Fibroblast of lung (primary cell): ENCODE measurements around the gene PRRC2B. TPM values are rescaled to one million over a fixed set of nuclear protein-coding genes. Genes with fewer than 3 reads are reported as not detected.
A peak's percentile ranks its signal among the peaks of the same experiment; 100 is the strongest.

Experiments used
- DNase-seq, 2 donors: peaks; one replicate each; pipeline versions ENCODE4 v3.0.0 to v3.0.0-alpha.2; 2010; ENCODE audit warnings: low read depth in 2 of 2
- H2AFZ ChIP-seq: 2 replicates; pipeline ENCODE4 v1.5.1; 2012; ENCODE audit warnings: low read length, control low read depth, inconsistent platforms
- H3K27ac ChIP-seq: 2 replicates; pipeline ENCODE4 v1.5.1; 2011; ENCODE audit warnings: low read length, control low read depth; ENCODE audit not compliant: insufficient read depth
- H3K27me3 ChIP-seq: 2 replicates; pipeline ENCODE4 v1.5.1; 2011; ENCODE audit warnings: mild to moderate bottlenecking, low read length; ENCODE audit not compliant: control insufficient read depth, insufficient read depth
- H3K36me3 ChIP-seq: 2 replicates; pipeline ENCODE4 v1.5.1; 2011; ENCODE audit warnings: low read length; ENCODE audit not compliant: control insufficient read depth, insufficient read depth
- H3K4me1 ChIP-seq: 2 replicates; pipeline ENCODE4 v1.5.1; 2011; ENCODE audit warnings: low read length; ENCODE audit not compliant: control insufficient read depth, insufficient read depth; ENCODE audit errors: extremely low read depth
- H3K4me2 ChIP-seq: 2 replicates; pipeline ENCODE4 v1.5.1; 2011; ENCODE audit warnings: low read length, control low read depth; ENCODE audit not compliant: insufficient read depth; ENCODE audit errors: extremely low read depth
- H3K4me3 ChIP-seq, 4 experiments: fragments of 200-600 bp in 1 of 4; sonication (generic) in 1 of 4; replicated peaks in 1 of 4; 2 replicates each; pipeline ENCODE4 v1.5.1; 2011 to 2016; ENCODE audit warnings: low read length in 4 of 4, low read depth in 3 of 4, mild to moderate bottlenecking in 3 of 4, control low read depth in 2 of 4, inconsistent platforms in 1 of 4, mixed read lengths in 1 of 4; ENCODE audit not compliant: insufficient read depth in 1 of 4; ENCODE audit errors: control extremely low read depth in 1 of 4
- H3K79me2 ChIP-seq: 2 replicates; pipeline ENCODE4 v1.5.1; 2012; ENCODE audit warnings: mild to moderate bottlenecking, low read length, inconsistent platforms; ENCODE audit not compliant: control insufficient read depth, insufficient read depth
- H3K9ac ChIP-seq: 2 replicates; pipeline ENCODE4 v1.5.1; 2011; ENCODE audit warnings: mild to moderate bottlenecking, low read length, control low read depth; ENCODE audit not compliant: insufficient read depth
- H3K9me3 ChIP-seq: 2 replicates; pipeline ENCODE4 v1.5.1; 2012; ENCODE audit warnings: low read depth, low read length; ENCODE audit not compliant: control insufficient read depth, insufficient read depth
- H4K20me1 ChIP-seq: 2 replicates; pipeline ENCODE4 v1.5.1; 2011; ENCODE audit warnings: low read length; ENCODE audit not compliant: control insufficient read depth, insufficient read depth; ENCODE audit errors: extremely low read depth
- EZH2 ChIP-seq: IDR thresholded peaks from 2 replicates; pipeline ENCODE4 v1.5.1; 2012; ENCODE audit warnings: low read length, control low read depth, mild to moderate bottlenecking; ENCODE audit errors: missing control alignments
- polyA plus RNA-seq, 2 donors: library from polyadenylated mRNA; depleted of rRNA in 1 of 2; stranded (reverse) in 1 of 2; unstranded in 1 of 2; fragments of >200 nt; gene quantifications; 2 replicates each; pipeline ENCODE4 v1.2.1, GENCODE V29; 2011 to 2012; ENCODE audit warnings: missing spikeins in 1 of 2
- total RNA-seq: library from RNA; depleted of rRNA; stranded (reverse); fragments of >200 nt; gene quantifications from 2 replicates; pipeline ENCODE4 v1.2.1, GENCODE V29; 2014
- TF ChIP-seq, protein P1 (sequence below), 2 donors: IDR thresholded peaks in 1 of 2; conservative IDR thresholded peaks in 1 of 2; 1 replicate in 1 of 2; 2 replicates in 1 of 2; pipeline ENCODE4 v1.5.1; 2011 to 2012; ENCODE audit warnings: low read length in 2 of 2, control low read depth in 1 of 2, inconsistent platforms in 1 of 2, low read depth in 1 of 2, mild to moderate bottlenecking in 1 of 2

Gene PRRC2B
- total and polyA plus RNA-seq, 2 donors (not counting 1 experiment from before 2014, with no cell fraction given): 29.9 to 66.4 TPM

DNA sequence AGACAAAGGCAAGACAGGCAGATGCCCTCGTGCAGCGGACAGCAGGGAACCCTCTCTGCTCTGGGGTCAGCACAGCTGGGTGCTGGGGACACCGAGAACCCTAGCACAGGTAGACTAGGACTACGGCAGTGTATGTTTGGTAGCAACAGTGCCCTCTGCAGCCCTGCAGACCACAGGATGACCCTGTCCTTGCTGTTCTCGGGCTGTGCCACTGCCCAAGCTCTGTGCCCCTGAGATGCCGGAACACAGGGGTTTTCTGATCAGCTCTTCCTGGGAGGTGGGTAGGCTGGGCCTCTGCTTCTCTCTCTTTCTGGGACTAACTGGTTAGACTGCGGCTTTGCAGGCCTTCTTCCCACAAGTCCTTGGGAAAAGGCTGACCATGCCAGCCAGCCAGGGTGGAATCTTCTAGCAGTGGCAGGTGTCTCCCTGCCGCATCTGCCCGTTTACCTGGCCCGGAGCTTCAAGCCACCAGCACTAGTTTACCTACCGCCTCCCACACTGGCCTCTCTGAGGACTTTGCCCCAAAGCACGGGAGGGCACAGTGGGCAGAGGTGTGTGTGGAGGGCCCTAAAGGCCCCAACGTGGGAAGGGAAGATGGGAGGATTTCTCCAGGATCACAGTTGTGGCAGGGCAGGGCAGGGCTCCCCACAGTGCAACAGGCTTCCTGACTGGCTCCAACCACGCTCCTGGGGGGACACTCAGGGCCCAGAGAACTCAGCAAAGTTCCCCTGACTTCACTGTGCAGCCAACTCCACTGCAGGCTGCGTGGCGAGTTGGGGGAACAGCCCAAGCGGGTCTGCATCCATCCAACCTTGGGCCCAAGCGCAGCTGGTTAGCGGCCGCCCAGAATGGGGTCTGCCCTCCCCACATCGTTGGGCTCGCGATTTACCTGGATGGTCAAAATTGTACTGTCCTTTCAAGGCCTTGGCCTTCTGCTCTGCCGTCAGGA is 136.0 kb downstream of the PRRC2B start:
- Histone ChIP-seq H3K27me3 (no peaks in the 10 kb centered on the region), H3K4me2 (peak overlapping the region; percentile 95), H3K4me3 (peak overlapping the region; percentile 66 to 80 (median 76)), H2AFZ (peak overlapping the region; percentile 51), H3K9me3 (no peaks in the 10 kb centered on the region), H3K27ac (peak overlapping the region; percentile 59), H4K20me1 (no peaks in the 10 kb centered on the region), H3K4me1 (peaks cover 2% of the 10 kb centered on the region), H3K79me2 (peaks cover 12% of the 10 kb centered on the region), H3K36me3 (peaks cover 18% of the 10 kb centered on the region), H3K9ac (peak overlapping the region; percentile 80)
- TF ChIP-seq EZH2: no peak
- TF ChIP-seq, protein P1, sequence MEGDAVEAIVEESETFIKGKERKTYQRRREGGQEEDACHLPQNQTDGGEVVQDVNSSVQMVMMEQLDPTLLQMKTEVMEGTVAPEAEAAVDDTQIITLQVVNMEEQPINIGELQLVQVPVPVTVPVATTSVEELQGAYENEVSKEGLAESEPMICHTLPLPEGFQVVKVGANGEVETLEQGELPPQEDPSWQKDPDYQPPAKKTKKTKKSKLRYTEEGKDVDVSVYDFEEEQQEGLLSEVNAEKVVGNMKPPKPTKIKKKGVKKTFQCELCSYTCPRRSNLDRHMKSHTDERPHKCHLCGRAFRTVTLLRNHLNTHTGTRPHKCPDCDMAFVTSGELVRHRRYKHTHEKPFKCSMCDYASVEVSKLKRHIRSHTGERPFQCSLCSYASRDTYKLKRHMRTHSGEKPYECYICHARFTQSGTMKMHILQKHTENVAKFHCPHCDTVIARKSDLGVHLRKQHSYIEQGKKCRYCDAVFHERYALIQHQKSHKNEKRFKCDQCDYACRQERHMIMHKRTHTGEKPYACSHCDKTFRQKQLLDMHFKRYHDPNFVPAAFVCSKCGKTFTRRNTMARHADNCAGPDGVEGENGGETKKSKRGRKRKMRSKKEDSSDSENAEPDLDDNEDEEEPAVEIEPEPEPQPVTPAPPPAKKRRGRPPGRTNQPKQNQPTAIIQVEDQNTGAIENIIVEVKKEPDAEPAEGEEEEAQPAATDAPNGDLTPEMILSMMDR (conservative IDR thresholded peaks at IDR 0.05 in 1 of 2, IDR thresholded peaks at IDR 0.05 in 1 of 2; ENCODE audit: low read depth in 1 of 2, low read length in 2 of 2): no peak
- no peak for DNase-seq

DNA sequence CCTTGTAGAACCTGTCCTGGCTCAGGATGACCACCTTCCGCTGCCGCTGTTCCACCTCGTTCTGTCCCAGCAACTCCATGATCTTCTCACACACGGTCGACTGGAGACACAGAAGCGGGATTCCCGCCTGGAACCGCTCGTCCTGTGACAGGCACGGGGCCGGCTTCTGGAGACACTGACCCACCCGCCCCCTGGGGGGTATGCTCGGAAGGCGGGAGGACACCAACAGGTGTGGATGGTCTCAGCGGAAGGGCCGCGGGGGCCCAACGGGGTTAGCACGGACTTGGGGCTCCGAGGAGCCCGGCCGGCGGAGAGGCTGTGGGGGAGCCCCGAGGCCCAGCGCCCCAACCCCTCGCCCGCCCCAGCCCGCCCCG is 136.6 kb downstream of the PRRC2B start:
- Histone ChIP-seq H3K9me3 (no peaks in the 10 kb centered on the region), H4K20me1 (no peaks in the 10 kb centered on the region), H3K4me1 (peaks cover 2% of the 10 kb centered on the region), H3K27ac (peak overlapping the region; percentile 59), H3K9ac (peak overlapping the region; percentile 80), H3K79me2 (peaks cover 12% of the 10 kb centered on the region), H2AFZ (peak overlapping the region; percentile 51), H3K4me2 (peak overlapping the region; percentile 95), H3K27me3 (no peaks in the 10 kb centered on the region), H3K4me3 (peak overlapping the region; percentile 66 to 80 (median 76)), H3K36me3 (peaks cover 15% of the 10 kb centered on the region)
- TF ChIP-seq EZH2: no peak
- TF ChIP-seq, protein P1 (conservative IDR thresholded peaks at IDR 0.05 in 1 of 2, IDR thresholded peaks at IDR 0.05 in 1 of 2; ENCODE audit: low read depth in 1 of 2, low read length in 2 of 2): no peak
- peak in 1 of 2 donors; percentile 18 for DNase-seq

DNA sequence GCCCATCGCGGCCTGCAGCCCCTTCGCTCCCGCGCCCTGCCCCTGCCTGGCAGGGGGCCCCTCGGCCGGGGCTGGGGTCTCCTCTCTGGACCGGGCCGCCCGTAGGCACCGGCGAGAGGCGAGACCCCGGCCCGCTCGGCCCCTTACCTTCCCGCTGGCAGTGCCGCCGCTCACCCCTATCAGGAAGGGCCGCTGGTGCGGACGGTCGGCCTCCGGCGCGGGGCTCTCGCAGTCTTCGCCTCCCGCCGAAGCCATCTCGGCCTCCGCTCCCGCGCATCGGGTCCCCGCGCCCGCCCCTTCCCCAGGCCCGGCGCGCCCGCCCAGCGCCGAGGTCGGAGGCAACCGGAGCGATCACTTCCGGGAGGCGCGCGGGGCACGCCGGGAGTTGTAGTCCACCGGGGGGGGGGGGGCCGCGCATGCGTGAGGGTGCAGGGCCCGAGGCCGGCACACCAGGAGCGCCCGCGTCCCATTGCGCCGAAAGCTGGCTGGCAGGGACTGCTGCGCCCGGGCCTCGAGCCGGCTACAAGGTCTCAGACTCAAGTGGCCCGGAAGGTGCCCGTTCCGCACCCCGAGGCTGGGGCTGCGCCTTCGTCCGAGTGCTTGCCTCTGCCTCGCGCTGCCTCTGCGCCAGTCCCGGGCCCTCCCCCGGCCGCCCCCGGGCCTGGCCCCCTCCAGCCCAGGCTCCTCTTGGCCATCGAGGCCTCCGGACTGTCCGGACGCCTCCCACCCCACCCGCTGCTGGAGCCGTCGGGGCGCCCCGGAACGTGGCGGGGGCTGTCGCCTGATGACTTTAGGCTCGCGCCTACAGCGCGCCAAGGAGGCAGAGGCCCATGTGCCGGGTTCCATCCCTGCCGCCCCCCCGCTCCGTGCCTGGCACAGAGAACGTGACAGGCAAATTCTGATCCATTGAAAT is 137.3 kb downstream of the PRRC2B start, which contains the start of gene UCK1:
Gene UCK1, minus strand, starts transcription at position 344 of the 913 bp plus-strand sequence. Its CDS starts 89 bp downstream, at position 255.
- Histone ChIP-seq H3K27ac (peak within 1 kb of the TSS; percentile 59), H3K79me2 (peaks cover 12% of the 10 kb centered on the region), H4K20me1 (no peaks in the 10 kb centered on the region), H3K9ac (peak within 1 kb of the TSS; percentile 80), H3K36me3 (peaks cover 15% of the 10 kb centered on the region), H3K27me3 (no peaks in the 10 kb centered on the region), H3K4me3 (peak within 1 kb of the TSS; percentile 66 to 80 (median 76)), H3K4me1 (peaks cover 2% of the 10 kb centered on the region), H2AFZ (peak within 1 kb of the TSS; percentile 84), H3K4me2 (peak within 1 kb of the TSS; percentile 95), H3K9me3 (no peaks in the 10 kb centered on the region)
- no peak for TF ChIP-seq EZH2
- TF ChIP-seq, protein P1 (conservative IDR thresholded peaks at IDR 0.05 in 1 of 2, IDR thresholded peaks at IDR 0.05 in 1 of 2; ENCODE audit: low read depth in 1 of 2, low read length in 2 of 2): no peak
- DNase-seq: peak; percentile 73 to 79
